Neural progenitor cell (in vitro differentiated cells): ENCODE measurements around the gene MYH2. TPM values are rescaled to one million over a fixed set of nuclear protein-coding genes. Genes with fewer than 3 reads are reported as not detected.

Source experiments
- DNase-seq: peaks from one replicate; pipeline ENCODE4 v3.0.0-alpha.2; 2016; ENCODE audit warnings: low spot score
- H2AFZ ChIP-seq: fragments of 200-600 bp; sonication (generic); replicated peaks from 2 replicates; pipeline ENCODE4 v1.6.1; 2016; ENCODE audit warnings: antibody characterized with exemption
- H3F3A ChIP-seq: fragments of 200-600 bp; sonication (generic); 2 replicates; pipeline ENCODE4 v1.6.1; 2016; ENCODE audit warnings: antibody characterized with exemption, low read depth
- H3K27ac ChIP-seq: fragments of 200-600 bp; sonication (generic); 2 replicates; pipeline ENCODE4 v1.5.1; 2016; ENCODE audit warnings: mild to moderate bottlenecking
- H3K27me3 ChIP-seq: fragments of 200-600 bp; sonication (generic); 2 replicates; pipeline ENCODE4 v1.6.1; 2016; ENCODE audit warnings: mild to moderate bottlenecking, moderate library complexity
- H3K36me3 ChIP-seq: fragments of 200-600 bp; sonication (generic); 2 replicates; pipeline ENCODE4 v1.5.1; 2016
- H3K4me1 ChIP-seq: fragments of 200-600 bp; sonication (generic); 2 replicates; pipeline ENCODE4 v1.6.1; 2016; ENCODE audit warnings: mixed run types
- H3K4me2 ChIP-seq: fragments of 200-600 bp; sonication (generic); 2 replicates; pipeline ENCODE4 v1.6.1; 2016
- H3K4me3 ChIP-seq: fragments of 200-600 bp; sonication (generic); 2 replicates; pipeline ENCODE4 v1.5.1; 2016
- H3K79me2 ChIP-seq: fragments of 200-600 bp; sonication (generic); 2 replicates; pipeline ENCODE4 v1.6.1; 2016; ENCODE audit warnings: low read depth
- H3K9ac ChIP-seq: fragments of 200-600 bp; sonication (generic); 2 replicates; pipeline ENCODE4 v1.6.1; 2016
- H3K9me3 ChIP-seq: fragments of 200-600 bp; sonication (generic); 2 replicates; pipeline ENCODE4 v1.5.1; 2016; ENCODE audit warnings: low read depth
- H4K20me1 ChIP-seq: fragments of 200-600 bp; sonication (generic); 2 replicates; pipeline ENCODE4 v1.6.1; 2016; ENCODE audit warnings: low read depth
- H3K27ac Mint-ChIP-seq: 3 replicates; pipeline ENCODE4 v1.8.0; 2021; ENCODE audit warnings: mixed read lengths
- H3K27me3 Mint-ChIP-seq: 2 replicates; pipeline ENCODE4 v1.8.0; 2022; ENCODE audit warnings: low read depth, mild to moderate bottlenecking, inconsistent platforms, moderate library complexity, mixed read lengths; ENCODE audit not compliant: insufficient read depth
- H3K36me3 Mint-ChIP-seq: 3 replicates; pipeline ENCODE4 v1.8.0; 2021; ENCODE audit warnings: mixed read lengths
- H3K4me1 Mint-ChIP-seq: 3 replicates; pipeline ENCODE4 v1.8.0; 2021; ENCODE audit warnings: mixed read lengths
- H3K4me3 Mint-ChIP-seq: 3 replicates; pipeline ENCODE4 v1.8.0; 2021; ENCODE audit warnings: mild to moderate bottlenecking, moderate library complexity, mixed read lengths
- H3K9me3 Mint-ChIP-seq: 3 replicates; pipeline ENCODE4 v1.8.0; 2020; ENCODE audit warnings: mixed read lengths
- CTCF ChIP-seq: fragments of 200-600 bp; sonication (generic); IDR thresholded peaks from 2 replicates; pipeline ENCODE4 v1.5.1; 2017; ENCODE audit warnings: antibody characterized with exemption, mild to moderate bottlenecking
- EZH2 ChIP-seq: fragments of 200-600 bp; sonication (generic); IDR thresholded peaks from 2 replicates; pipeline ENCODE4 v1.6.1; 2017; ENCODE audit warnings: antibody characterized with exemption, mild to moderate bottlenecking, moderate library complexity
- EZH2phosphoT487 ChIP-seq: fragments of 200-600 bp; sonication (generic); IDR thresholded peaks from 2 replicates; pipeline ENCODE4 v1.6.1; 2017; ENCODE audit warnings: antibody characterized with exemption
- total RNA-seq: library from RNA; depleted of rRNA; stranded (reverse); fragments of >200 nt; gene quantifications from 2 replicates; pipeline ENCODE4 v1.2.3, GENCODE V29; 2015; ENCODE audit warnings: low replicate concordance

The MYH2 gene
- total RNA-seq, 1 donor from 2014 or later: 0.19 TPM

GRCh38 chr17:10518271-10519037, 31.0 kb downstream of the MYH2 start, which contains the start of gene MYH1:
Gene MYH1, minus strand, starts transcription at chr17:10518542. Its CDS starts 1,900 bp downstream, at chr17:10516642.
- no peak within 1 kb of the TSS for H3K9ac ChIP-seq
- Mint-ChIP-seq H3K4me3 (no peak within 1 kb of the TSS), H3K27ac (no peak within 1 kb of the TSS), H3K27me3 (peaks cover 3% of the 10 kb centered on the region), H3K4me1 (no peaks in the 10 kb centered on the region), H3K36me3 (no peaks in the 10 kb centered on the region), H3K9me3 (no peaks in the 10 kb centered on the region)
- no peaks in the 10 kb centered on the region for H3F3A ChIP-seq
- H3K4me1 ChIP-seq: no peaks in the 10 kb centered on the region
- no peaks in the 10 kb centered on the region for H3K9me3 ChIP-seq
- peak; percentile 5 for DNase-seq
- H2AFZ ChIP-seq: peak within 1 kb of the TSS; percentile 36
- no peaks in the 10 kb centered on the region for H3K36me3 ChIP-seq
- no peaks in the 10 kb centered on the region for H4K20me1 ChIP-seq
- H3K79me2 ChIP-seq: no peaks in the 10 kb centered on the region
- H3K27me3 ChIP-seq: no peaks in the 10 kb centered on the region
- no peak within 1 kb of the TSS for H3K4me2 ChIP-seq
- TF ChIP-seq CTCF (no peak), EZH2phosphoT487 (no peak), EZH2 (no peak)
- H3K27ac ChIP-seq: no peak within 1 kb of the TSS
- no peak within 1 kb of the TSS for H3K4me3 ChIP-seq

- Histone ChIP-seq H3F3A (no peaks in the 10 kb centered on the region), H3K9ac (no peak overlapping the region), H3K4me2 (no peak overlapping the region), H3K27me3 (no peaks in the 10 kb centered on the region), H3K9me3 (no peaks in the 10 kb centered on the region), H3K36me3 (no peaks in the 10 kb centered on the region), H2AFZ (no peak overlapping the region), H3K4me3 (no peak overlapping the region), H3K79me2 (no peaks in the 10 kb centered on the region), H3K4me1 (no peaks in the 10 kb centered on the region), H3K27ac (no peak overlapping the region), H4K20me1 (no peaks in the 10 kb centered on the region)
- TF ChIP-seq CTCF (no peak), EZH2 (no peak)
- Mint-ChIP-seq H3K27me3 (peaks cover 3% of the 10 kb centered on the region), H3K27ac (no peak overlapping the region), H3K9me3 (no peaks in the 10 kb centered on the region), H3K4me3 (no peak overlapping the region), H3K4me1 (no peaks in the 10 kb centered on the region), H3K36me3 (no peaks in the 10 kb centered on the region)
- no peak for DNase-seq
Observed at GRCh38 chr17:10516638-10517037, 32.8 kb downstream of the MYH2 start.

GRCh38 chr17:10516065-10516464, 33.4 kb downstream of the MYH2 start:
- H3K9me3 Mint-ChIP-seq: no peaks in the 10 kb centered on the region
- no peaks in the 10 kb centered on the region for H3K4me1 Mint-ChIP-seq
- no peak for DNase-seq
- no peaks in the 10 kb centered on the region for H3K36me3 ChIP-seq
- no peak overlapping the region for H2AFZ ChIP-seq
- H3K27me3 Mint-ChIP-seq: peaks cover under 1% of the 10 kb centered on the region
- no peaks in the 10 kb centered on the region for H3K9me3 ChIP-seq
- no peak overlapping the region for H3K9ac ChIP-seq
- H3K4me3 Mint-ChIP-seq: no peak overlapping the region
- no peaks in the 10 kb centered on the region for H3K4me1 ChIP-seq
- H4K20me1 ChIP-seq: no peaks in the 10 kb centered on the region
- H3K4me2 ChIP-seq: no peak overlapping the region
- H3K27ac ChIP-seq: no peak overlapping the region
- no peaks in the 10 kb centered on the region for H3F3A ChIP-seq
- no peaks in the 10 kb centered on the region for H3K79me2 ChIP-seq
- H3K27ac Mint-ChIP-seq: no peak overlapping the region
- TF ChIP-seq EZH2: no peak
- TF ChIP-seq CTCF: no peak
- no peak for TF ChIP-seq EZH2phosphoT487
- no peaks in the 10 kb centered on the region for H3K36me3 Mint-ChIP-seq
- no peaks in the 10 kb centered on the region for H3K27me3 ChIP-seq
- no peak overlapping the region for H3K4me3 ChIP-seq
